ENCODE results near the gene MARCKS.
A peak's percentile ranks its signal among the peaks of the same experiment; 100 is the strongest.

Gene MARCKS

GRCh38 chr6:113854531-113855499 is 2.3 kb upstream of the MARCKS start:
- no peak for DNase-seq

DNA sequence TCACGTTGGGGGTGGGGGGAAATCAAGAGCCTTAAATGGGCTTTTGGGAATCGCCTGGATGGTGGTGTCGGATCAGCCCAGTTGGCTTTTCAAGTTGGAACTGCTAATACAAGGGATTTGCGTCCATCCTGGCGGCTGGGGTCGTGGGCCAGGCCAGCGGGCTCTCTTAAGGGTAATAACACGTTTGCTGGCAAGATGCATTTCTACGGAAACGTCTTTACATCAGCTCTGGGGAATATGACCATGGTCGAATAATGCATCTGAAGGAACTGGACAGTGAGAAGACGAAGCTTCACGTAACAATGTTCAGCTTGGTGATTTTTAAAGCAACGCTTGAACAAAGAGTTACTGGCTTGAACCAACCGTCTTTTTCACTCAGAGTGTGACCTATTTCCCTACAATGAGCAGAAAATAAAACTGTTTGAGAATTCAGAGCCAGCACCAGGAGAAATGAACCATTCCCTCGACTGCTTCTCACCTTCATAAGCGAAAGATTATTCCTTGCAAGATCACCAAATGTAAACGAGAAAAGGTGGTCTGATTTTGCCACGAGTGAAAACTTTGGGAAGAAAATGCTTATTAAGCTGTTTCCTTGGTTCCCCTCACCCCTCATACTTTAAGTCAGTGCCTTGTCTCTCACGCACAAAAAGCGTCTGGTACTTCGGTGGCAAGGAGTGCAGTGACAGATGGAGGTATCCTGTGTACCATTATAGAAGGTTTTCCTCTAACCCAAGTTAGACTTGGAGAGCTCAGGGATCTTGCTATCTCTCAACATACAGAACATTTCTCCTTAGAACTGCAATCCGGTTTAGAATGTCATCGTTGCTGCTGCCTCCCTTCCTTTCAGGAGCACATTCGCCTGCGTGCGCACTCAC is 1.4 kb upstream of the MARCKS start:
- no peak for DNase-seq

DNA sequence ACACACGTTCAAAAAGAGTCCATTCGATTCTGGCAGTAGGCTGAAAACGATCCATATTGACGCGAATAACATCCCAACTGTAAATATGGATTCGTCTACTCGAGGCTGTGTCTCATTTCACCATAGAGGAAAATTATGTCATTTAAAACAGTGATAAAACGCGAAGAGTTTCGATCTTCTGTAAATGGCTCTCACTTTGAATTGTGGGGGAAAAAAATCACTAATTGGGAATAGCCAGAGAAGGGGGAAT is 845 bp upstream of the MARCKS start:
- no peak for DNase-seq

DNA sequence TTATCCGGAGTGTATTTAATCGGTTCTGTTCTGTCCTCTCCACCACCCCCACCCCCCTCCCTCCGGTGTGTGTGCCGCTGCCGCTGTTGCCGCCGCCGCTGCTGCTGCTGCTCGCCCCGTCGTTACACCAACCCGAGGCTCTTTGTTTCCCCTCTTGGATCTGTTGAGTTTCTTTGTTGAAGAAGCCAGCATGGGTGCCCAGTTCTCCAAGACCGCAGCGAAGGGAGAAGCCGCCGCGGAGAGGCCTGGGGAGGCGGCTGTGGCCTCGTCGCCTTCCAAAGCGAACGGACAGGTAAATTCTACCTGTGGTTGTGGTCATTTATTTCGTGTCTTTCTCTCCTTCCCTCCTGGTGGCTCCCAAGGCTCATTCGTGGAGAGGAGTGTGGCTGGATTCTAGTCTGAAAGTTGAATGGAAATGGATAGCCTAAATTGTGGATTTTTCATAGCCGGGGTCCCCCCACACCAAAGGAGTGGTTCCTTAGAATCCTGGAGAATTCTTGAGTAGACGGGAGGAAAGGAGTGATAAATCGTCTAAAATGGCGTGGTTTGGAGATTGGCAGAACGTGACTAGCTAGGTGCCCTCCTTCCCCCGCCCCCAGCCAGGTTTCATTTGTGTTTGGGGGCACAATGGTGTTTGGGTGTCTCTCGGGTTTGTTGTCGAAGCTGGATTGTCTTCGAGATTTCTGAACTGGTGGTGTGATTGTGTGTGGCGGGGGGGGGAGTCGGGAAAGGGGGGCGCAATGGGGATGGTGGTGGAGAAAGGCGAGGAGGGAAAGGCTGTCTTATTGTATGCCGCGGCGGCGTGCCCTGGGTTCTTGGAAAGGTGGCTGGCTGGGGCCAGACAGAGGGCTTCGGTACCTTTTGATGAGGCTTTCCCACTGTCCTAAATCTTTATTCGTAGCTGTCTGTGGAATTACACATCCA is 673 bp downstream of the MARCKS start:
- no peak for DNase-seq

DNA sequence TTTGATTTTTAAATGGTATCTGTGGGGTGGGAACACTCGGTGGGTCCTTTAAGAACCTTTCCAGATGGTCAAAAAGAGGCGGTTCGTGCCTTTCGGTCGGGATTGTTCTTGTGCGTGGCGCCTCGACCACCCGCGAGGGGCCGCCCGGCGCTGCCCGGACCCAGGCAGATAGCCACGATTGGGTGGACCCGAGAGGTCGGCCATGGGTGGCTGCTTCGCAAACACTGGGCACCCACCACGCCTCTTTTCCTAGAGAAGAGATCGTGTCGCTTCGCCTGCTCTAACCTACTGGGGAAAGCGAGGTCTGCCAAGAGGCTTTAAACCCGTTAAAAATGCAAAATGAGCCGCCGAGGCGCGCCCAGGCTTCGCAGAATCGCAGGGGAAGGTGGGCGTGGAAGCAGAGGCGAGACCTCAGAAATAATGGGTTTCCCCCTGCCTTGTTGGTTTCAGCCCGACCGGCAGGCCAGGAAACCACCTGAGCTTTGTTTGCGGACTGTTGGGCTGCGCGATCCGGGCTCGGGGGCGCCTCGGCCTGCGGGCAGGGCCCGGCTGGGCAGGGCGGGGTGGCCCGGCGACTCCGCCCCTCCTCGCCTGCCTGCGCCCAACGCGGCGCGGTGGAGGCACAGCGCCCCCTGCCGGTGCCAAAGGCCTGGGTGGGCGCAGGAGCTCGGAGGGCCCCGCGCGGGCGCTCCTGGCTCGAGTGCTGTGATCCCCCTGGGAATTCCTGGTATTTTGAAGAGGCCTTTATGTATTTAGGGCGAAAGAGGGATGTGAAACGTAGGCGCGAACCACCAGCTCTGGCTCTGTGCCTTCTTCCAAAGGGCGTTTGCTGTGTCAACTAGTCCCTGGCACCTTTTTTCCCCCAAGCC is 1.6 kb downstream of the MARCKS start:
- DNase-seq, result peak; percentile 32 to 71

DNA sequence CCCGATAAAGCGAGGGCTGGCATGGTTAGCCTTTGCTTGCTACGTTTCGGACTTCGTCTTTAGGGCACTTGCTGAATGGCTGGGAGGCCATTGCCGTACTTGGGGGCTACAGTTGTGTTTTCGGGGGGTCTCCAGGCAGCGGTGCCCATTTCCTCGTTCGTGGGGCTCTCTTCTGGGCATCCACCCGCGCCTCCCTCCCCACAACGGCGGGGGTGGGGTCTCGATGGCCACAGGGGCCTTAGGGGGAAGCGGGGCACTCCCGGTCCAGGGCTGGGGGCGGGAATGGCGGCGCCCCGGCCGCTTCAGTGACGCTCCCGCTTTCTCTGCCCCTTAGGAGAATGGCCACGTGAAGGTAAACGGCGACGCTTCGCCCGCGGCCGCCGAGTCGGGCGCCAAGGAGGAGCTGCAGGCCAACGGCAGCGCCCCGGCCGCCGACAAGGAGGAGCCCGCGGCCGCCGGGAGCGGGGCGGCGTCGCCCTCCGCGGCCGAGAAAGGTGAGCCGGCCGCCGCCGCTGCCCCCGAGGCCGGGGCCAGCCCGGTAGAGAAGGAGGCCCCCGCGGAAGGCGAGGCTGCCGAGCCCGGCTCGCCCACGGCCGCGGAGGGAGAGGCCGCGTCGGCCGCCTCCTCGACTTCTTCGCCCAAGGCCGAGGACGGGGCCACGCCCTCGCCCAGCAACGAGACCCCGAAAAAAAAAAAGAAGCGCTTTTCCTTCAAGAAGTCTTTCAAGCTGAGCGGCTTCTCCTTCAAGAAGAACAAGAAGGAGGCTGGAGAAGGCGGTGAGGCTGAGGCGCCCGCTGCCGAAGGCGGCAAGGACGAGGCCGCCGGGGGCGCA is 2.4 kb downstream of the MARCKS start:
- DNase-seq, result no peak

DNA sequence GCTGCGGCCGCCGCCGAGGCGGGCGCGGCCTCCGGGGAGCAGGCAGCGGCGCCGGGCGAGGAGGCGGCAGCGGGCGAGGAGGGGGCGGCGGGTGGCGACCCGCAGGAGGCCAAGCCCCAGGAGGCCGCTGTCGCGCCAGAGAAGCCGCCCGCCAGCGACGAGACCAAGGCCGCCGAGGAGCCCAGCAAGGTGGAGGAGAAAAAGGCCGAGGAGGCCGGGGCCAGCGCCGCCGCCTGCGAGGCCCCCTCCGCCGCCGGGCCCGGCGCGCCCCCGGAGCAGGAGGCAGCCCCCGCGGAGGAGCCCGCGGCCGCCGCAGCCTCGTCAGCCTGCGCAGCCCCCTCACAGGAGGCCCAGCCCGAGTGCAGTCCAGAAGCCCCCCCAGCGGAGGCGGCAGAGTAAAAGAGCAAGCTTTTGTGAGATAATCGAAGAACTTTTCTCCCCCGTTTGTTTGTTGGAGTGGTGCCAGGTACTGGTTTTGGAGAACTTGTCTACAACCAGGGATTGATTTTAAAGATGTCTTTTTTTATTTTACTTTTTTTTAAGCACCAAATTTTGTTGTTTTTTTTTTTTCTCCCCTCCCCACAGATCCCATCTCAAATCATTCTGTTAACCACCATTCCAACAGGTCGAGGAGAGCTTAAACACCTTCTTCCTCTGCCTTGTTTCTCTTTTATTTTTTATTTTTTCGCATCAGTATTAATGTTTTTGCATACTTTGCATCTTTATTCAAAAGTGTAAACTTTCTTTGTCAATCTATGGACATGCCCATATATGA is 3.2 kb downstream of the MARCKS start:
- no peak for DNase-seq

DNA sequence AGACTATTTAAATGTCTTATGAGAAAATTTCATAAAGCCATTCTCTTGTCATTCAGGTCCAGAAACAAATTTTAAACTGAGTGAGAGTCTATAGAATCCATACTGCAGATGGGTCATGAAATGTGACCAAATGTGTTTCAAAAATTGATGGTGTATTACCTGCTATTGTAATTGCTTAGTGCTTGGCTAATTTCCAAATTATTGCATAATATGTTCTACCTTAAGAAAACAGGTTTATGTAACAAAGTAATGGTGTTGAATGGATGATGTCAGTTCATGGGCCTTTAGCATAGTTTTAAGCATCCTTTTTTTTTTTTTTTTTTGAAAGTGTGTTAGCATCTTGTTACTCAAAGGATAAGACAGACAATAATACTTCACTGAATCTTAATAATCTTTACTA is 5.0 kb downstream of the MARCKS start:
- no peak for DNase-seq

- DNase-seq, result peak in 1 of 2 experiments; percentile 10
Measured at GRCh38 chr6:113870917-113871316, 13.8 kb downstream of the MARCKS start.

DNA sequence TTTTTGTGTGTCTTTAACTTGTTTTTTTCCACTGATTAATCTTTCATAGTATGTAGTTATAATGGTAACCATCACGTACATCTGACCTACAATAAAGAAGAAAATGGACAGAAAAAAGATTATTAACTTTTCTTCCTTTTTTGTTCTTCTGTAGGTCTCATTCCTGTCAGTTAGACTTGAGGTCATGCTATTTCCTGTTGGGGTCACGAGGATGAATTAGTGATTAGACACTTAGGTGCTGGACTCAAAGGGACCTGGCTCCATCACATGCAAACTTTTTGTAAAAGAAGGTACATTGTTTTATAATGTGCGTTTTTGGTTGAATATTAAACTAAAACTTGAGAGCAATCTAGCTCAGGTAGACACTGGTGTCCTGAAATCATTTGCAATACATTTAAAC is 14.8 kb downstream of the MARCKS start:
- DNase-seq, result peak; percentile 40 to 53

DNA sequence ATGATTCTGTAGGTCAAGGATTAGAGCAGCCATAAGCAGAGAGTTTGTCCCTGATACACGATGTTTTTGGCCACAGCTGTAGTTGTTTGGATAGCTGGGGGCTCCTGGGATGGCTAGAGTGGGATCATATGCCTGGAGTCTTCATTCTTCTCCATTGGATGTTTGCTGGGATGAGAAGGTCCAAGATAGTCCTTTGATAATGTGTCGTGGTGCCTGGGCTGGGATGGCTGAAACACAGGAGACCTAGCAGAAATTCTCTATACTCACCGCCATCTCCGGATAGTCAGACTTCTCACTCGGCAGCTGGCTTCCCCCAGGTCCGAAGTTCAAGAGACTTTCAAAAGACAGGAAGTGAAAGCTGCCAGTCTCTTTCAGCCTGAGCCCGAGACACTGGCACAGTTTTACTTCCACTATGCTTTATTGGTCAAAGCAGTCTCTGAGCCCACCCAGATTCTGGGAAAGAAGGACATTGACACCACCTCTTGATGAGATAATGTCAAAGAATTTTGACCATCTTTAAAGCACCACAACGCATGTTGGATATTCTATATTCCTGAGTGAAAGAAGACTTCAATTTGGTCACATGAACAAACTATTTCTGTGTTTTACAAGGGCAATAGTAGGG is 16.0 kb downstream of the MARCKS start:
- DNase-seq, result peak; percentile 96 to 97

DNA sequence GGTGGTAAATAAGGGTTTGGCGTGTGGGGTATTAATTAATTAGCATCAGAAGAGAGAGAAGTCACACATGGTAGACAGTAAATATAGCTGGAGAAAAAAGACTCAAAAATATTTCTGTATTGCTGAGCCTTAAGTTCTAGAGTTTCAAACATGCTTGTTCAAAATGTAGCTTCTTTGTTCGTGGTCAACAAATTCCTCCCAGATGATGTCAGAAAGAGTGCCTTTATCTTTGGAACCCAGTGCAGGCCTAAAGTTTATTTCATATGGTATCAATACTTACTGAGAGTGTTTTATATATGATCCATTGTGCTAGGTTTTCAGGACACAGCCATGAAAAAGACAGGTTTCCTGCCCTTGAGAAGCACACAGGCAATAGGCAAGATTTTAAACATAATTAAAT is 18.3 kb downstream of the MARCKS start:
- no peak for DNase-seq

- no peak for DNase-seq
Measured at GRCh38 chr6:113876695-113877094, 19.6 kb downstream of the MARCKS start.

DNA sequence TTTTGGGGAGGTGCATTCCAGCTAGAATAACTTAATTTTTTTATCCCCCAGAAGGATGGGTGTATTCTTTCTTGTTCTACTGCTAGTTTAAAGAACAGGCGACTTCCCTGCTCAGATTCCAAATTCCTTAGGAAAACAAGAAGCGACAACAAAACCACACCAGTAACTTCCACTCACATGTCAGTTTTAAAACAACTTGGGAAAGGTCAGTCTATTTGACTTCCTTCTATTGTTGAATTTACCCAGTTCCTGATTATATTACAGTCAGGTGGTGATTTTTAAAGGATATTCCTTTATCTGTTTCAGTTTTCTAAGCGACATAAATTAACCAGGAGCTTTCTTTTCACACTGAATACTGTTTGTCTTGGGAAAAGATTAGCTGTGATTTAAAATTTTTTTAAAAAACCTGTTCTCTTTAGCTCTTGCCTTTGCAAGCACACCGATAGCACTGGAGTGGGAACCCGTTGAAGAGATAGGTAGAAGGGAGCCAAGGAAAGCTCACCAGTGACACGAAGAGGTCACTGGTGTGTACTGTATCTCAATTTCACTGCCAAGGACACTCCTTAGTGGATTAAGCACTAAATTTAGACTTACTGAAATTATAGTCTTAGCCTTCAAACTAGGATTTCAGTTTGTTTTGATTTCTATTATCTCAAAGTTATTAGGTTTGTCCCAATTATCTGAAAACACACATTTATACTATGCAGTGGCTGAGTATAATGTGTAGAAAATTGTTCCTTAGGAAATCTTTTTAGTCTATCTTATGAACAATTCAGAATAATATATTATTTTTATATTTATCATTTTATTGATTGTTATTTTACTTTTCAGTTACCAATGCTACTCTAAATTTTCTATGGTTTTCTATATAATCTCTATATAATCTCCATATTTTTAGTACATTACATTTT is 22.3 kb downstream of the MARCKS start:
- DNase-seq, result peak; percentile 86 to 91

GRCh38 chr6:113881478-113881980 is 24.4 kb downstream of the MARCKS start:
- DNase-seq, result peak; percentile 93 to 95

- DNase-seq, result no peak
Measured at GRCh38 chr6:113882336-113883022, 25.3 kb downstream of the MARCKS start.

DNA sequence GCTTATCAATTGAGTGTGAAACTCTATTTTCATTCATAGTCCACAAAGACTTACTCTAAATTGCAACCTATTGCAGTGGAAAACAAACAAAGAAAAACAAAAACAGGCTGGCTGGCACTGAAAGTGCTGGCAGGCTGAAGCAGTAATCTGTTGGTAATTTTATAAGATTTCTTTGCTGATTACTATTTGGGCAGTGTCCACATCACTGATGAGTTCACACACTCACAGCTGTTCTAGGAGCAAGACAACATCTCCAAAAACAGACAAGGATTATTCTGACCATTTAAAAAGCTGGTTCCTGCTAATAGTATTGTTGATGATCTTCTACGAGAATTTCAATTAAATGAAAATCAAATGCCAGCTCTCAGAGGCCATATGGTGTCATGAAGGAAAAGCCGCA is 26.9 kb downstream of the MARCKS start:
- DNase-seq, result no peak

DNA sequence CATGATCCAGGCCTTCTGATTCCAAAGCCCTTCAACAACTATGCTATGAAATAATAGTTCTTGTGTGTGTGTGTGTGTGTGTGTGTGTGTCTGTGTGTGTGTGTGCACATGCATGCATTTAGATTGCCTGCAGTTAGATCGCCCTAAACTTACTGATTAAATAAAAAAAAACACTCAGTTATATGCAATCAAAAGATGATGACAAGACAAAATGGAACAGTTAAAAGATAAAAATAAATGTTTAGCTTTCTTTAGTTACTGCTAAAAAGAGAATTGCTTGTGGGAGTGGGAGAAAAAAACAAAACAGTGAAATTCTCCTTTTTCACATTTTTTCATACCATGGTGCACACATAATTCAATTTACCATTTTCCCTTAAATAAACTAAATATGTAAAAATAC is 29.4 kb downstream of the MARCKS start:
- no peak for DNase-seq

Data from AML-193 (cell line).